GM18868 (cell line): ENCODE data around the gene MAP2K5.

Experiments
- ATAC-seq: cut with Tn5 transposase; IDR thresholded peaks from one replicate; pipeline ENCODE4 v1.9.1; 2021; ENCODE audit warnings: mild to moderate bottlenecking, moderate library complexity; ENCODE audit not compliant: unreplicated experiment

MAP2K5 gene

DNA sequence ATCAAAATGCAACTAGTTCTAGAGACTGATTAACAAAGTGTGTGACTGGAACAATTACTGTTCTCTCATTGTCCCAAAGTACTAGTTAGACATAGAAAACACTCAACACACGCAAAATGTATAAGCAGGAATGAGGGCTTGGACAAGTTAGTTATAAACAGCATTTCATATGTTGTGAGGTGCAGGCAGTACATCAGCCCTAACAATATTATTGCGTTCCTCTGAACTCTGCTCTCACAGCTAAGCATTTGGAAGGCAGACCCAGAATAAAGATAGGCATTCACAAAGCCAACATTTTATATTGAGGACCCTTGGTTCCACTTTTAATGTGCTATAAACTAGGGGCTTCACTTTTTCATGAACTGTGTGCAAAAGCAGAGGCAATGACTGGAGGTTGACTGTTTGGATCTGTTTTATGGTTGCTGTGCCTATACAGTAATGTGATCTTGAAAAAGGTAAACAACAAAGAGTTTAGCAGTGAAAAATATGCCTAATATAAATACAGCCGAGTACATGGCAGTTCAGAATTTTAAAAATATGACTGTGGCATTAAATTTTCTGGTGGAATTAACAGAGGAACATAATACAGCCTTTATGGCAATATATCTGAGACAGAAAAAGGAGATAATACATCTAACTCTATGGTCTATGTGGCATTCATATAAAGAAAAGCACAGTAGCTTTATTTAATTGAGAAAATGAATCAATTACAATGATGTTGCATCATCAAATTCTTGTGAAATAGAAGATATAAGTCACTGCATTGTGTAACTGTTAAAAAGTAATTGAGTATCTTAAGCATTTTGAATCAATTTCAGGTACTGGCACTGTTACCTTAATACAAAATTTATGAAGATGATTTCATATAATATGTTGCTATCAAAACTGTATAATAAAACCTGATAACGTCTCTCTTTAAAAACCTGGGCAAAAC is 202.8 kb downstream of the MAP2K5 start:
- ATAC-seq: no peak

DNA sequence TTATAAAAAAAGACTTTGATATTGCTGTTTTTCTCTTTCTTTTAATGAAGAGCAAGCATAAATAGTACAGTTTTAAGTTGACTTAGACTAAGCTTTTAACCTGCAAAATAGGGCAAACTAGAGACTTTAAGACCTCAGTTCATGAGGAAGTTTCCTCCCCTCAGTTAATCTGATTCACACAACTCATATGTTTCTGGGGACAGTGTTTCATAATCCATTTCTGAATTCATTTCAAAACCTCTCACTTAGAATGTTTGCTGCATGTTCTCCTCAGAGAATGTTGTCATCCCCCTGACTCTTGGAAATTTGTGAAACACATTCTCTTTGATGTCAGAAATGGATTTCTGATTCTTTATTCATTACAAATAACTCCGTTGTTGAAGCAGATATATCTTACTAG is 203.5 kb downstream of the MAP2K5 start:
- ATAC-seq: no peak

DNA sequence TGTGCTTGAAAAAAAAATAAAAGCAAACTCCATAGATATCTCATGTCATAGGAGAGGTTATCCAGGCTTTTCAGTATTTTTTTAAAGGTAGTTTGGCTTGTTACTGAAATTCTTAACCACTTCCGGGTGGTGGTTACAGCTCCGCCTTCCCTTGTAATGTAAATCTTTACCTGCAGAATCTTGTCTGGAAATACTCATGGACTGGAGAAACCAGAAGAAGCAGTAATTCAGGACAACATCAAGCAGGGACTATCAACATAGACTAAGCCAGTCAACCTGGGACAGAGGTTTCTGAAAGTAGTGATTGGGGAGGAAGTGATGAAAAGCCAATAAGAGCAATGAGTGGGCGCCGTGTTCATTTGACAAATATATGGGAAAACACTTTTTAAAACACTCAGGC is 203.9 kb downstream of the MAP2K5 start:
- no peak for ATAC-seq

DNA sequence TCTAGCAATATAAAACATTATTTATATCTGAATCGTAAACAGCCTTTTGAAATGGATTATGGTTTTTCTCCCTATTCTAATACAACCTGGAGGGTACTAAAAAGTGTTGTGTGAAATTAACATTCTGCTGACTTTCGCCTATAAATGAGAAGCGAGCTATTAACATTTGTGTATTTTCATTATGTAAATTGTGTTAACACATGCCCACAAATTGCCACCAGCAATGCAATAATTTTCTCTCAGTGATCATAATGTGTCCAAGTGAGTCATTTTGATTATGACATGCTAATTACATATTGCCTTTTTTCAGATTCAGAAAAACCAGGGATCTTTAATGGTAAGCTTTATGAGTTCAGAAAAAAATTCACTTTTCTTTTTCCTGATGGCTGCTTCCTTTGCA is 205.4 kb downstream of the MAP2K5 start:
- no peak for ATAC-seq

DNA sequence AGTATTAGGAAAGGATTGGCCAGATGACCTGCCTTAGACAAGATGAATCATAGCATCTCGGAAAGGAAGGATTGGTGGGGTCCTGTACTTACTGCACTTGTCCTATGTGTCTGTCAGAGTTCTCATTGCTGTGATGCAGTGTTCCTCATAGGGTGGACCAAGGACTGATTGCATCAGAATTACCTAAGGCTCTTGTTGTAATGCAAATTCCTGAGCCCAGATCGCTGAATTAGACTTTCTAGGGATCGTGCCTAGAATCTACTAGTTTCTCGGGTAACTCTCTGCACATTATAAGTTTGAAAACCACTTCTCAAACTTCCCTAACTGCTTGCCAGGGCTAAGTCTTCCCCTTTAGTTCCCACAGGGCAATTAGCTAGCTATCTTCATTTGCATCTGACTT is 207.9 kb downstream of the MAP2K5 start:
- no peak for ATAC-seq

DNA sequence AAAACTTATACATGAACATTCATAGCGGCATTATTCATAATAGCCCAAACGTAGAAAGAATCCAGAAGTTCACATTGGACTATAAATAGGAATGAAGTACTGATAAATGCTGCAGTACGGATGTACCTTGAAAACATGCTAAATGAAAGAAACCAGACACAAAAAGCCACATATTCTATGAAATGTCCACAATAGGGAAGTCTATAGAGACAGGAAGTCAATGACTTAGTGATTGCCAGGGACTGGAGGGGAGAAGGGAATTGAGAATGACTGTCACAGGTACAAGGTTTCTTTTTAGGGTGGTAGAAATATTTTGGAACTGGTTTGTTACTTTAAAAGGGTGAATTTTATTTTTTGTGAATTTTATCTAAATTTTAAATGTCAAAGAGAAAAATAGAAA is 211.4 kb downstream of the MAP2K5 start:
- no peak for ATAC-seq

DNA sequence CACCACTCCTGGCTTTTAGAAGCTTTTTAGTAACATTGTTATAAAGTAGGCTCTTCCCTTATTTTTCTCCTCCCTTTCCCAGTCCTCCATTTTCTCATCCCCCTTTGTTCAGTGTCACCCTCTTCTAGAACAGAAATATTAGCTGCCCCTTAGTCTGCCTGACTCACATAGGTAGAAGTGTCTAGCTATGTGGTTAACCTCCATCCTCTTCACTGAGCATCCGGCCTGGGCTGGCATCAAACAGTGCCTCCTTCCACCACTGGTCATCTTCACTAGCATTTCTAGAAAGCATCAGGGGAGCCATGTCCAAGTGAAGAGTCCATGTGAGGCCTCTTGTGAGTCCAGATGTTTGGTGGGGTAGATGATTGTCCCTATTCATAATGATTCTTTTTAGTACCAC is 212.8 kb downstream of the MAP2K5 start:
- ATAC-seq: no peak

DNA sequence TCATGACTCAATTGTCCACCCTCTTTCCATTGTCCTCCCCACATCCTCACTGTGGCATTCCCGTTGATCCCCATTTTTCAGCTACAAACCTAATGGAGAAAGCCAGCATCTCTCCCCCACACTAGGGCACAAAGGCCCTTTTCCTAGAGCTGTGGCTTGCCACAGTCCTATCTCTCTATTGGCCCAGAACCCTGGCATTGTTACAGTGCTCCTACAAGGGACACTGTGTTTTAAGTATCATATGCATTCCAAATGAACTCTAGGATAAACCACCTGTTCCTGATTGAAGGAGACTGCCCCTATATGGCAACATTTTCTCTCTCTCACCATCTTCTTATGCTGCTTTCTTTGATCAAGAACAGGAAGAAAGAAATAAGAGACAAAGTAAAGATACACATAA is 213.4 kb downstream of the MAP2K5 start:
- no peak for ATAC-seq

DNA sequence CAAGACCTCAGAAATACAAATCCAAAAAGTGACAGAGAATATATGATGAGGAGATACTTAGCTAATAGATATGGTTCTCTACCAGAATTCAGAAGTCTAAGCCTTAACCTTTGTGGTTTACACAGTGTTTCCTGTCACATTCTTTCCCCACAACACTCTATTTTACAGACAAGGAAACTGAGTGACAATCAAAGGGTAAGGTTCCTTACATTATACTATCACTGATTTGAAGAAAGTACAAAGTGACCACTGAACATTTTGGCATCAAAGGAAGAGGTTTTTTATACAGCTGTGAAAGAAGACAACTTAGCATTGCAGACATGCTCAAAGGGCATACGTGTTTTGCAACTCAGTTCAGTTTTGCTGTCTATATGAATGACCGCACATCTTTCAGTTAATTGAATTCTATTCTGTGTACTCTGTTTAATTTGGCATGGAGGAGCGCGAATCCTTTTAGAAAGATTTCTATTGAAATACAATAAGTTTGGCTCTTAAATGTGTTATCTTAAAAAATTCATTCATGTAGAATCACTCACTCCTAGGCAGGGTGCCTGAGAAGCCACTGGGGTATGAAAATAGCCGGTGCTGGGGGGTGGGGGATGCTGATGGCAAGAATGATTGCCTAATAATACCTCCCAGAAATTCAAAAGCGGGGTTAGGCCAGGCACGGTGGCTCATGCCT is 216.3 kb downstream of the MAP2K5 start:
- no peak for ATAC-seq

DNA sequence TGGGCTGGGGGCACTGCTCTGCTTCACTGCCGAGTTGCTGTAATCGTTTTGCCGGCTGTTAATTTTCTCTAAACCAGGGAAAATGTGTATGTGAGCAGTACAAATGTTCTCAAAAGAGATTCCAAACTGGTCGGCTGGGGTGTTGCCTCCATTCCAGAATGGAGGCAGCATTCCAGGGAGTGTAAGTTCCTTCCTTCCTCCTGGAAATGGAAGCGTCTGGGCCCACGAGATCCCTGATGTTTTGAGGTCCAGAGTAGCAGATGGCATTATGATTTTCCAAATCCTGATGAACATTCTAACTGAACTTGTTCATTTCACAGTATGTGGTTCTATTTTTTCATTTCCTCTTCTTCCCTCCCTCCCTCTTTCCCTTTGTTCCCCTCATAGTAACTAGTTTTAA is 218.4 kb downstream of the MAP2K5 start:
- no peak for ATAC-seq

DNA sequence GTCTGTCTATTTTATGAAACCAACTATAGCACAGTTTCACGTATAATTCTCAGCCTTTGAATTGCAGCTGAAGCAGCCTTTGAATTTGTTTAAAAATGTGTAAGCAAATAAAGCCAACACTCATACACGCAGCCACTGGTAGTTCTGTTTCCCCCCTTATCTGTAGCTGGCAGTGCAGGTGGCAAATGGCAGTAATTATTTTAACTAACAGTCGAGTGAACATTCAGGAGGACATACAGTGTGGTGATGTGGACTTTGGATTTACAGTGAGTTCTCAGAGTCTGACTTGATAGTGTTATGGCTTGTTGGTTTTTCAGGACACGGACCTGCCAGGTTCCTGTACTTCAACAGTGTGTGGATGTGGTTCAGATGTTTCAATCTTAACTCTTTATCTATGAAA is 218.8 kb downstream of the MAP2K5 start:
- no peak for ATAC-seq

DNA sequence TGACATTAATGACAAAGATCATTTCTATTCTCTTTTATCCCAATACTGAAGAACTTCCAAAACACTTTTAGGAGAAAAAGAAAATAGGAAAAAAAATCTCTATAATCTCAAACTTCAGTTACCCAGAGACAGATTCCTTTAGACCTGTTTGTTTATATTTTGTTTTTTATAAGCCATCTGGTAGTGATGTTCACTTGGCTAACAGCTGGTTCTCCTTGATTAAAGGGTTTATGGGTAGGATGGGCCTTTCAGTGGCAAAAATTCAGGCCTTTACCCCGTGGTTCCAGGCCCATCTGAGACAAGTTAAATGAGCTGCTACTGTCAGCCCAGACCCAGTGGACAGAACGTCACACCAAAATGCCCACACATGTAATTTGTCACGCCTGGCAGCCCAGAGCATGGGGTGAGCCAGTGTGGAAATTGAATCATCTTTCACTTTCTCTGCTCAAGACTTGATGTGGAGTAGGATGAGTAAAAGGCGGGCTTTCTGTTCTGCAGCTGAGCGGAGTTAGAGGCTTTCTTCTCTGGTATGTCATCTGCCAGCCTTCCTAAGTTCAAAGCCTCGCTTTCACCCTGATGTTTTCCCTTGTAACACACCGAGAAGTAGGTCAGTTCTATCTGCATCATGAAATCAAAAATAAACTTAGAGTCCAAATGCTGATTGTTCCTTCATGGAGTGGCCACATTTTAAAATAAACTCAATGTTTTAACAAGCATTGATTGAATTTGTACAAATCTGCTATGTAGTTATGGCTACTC is 220.3 kb downstream of the MAP2K5 start:
- peak; percentile 92 for ATAC-seq

DNA sequence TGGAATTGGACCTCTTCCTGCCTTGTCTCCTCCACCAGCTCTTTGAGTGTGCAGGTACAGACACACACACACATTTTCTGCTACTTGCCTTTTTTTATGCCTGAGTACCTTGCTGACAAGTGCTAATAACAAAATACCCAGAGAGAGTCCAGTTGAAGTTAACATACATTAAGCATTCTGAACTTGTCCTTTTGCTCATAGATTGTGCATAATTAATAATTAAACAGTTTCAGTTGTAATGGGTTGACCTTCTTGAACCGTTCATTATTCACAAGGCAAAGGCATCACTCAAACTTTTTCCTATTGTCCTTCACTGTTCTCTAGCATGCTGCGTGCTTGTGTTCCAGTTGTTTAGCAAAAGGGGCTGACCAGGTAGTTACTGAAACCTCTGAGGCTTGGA is 223.2 kb downstream of the MAP2K5 start:
- no peak for ATAC-seq

DNA sequence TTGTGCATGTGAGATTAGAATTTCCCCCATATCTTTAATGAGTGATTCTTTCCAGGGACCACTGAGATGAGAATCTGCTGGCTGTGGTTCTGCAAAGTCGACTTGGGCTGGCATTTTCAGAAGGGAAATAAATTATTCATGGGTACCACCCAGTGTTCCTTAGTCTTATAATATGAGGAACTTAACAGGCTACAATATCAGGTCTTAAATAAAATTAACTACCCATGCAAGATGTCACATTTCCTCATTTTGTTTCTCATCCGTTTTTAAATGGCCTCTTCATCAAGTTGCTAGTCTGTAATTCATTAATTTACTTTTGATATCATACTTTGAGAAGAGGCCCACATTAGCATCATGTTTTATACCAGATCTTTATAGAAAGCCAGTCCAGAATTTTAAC is 224.5 kb downstream of the MAP2K5 start:
- no peak for ATAC-seq

DNA sequence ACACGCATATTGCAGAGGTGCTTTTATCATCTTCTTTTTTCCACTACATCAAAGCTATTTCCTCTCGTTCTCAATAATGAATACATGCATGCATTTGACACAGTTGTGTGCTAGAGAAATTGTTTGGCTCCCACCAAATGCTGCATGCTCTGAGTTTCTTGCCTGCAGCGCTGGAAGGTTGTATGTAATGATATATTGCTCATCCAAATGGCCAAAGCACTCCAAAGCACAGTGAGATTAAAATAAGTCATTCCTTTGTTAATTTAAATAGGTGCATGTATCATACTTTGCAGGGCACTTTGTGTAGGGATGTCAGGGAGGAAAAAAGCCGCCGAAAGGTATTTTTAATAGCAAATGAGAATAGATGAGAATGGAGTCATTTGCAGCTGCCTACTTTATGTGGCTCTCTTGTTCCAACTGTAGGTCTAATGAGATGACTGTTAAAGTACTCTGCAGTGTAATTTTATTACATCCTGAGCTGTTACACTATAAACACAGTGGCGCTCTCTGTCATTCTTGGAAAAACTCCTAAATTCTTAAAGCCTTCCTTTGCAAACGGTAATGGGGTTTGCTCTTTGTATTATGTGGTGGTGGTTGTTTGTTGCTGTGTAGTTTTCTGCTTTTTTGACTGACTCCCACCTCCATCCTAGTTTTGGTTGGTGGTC is 225.9 kb downstream of the MAP2K5 start:
- no peak for ATAC-seq

DNA sequence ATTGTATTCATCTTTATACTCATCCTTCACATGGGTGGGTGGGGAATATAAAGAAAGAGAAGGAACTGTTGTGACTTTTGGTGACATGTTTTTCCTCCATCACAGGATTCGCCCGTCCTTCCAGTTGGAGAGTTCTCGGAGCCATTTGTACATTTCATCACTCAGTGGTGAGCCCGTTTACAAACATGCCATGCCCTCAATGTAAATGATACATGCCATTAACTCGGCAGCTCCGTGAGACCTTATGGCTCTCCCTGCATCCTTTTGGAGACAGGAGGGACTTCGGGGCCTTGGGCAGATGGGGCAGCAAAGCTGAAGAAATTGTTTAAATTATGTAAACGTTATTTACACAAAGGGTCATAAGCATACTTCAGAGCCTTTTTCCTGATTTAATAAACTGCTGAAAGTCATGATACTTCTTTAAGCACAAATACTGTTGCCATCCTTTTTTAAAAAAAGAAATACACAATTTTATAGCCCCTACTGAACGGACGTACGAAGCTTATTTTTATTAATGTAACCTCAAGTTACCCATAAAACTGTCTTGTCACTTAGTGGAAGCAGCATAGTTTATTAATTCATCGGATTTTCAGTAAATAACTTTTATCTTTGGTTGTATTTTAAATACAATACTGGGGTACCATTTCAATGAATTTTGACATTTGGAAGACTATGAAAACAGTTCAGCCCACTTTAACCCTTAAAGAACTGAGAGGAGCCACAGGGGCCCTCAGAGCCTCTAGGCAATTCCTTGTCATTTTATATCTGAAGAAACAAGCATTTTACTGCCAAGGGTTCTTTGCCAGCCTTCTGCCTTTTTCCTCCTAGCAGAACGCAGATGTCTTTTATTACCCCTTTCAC is 227.2 kb downstream of the MAP2K5 start:
- ATAC-seq: no peak

DNA sequence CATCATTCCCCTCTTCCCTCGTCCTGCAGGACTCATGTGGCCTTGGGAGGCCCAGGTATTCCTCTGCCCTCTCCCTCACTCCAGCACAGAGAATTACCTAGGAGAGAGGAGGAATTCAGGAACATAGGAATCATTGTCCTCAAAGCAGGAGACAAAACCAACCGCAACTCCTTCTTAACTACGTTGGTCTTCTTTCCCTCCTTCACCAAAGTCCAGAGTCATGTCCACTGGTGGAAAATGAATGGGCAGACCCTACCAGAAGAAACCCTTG is 227.8 kb downstream of the MAP2K5 start:
- ATAC-seq: no peak

DNA sequence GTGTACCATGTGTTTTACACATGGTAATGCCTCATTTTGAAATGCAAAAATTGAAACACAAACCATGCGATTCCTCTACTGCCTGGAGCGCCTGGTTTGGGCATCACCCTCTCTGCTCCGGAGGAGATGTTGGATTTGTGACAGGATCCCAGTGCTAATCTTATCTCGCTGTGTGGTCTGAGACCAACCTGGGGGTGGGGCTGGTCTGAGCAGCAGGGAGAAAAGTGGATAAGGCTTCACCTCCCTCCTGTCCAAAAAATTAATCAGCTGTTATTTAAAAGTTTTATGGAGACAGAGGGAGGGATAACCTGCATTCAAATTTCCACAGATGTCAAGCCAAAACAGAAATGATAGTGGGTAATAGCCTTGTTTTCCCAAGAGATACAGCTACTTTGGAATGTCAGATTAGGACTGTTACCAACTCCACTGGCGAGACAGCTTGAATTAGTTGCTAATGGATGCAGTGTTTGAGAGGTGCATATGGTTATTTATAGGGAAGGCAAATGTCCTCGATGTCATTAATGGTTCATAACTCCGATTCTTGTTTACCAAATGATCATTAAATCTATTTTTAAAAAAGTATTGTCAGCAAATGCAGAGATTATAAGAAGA is 228.8 kb downstream of the MAP2K5 start:
- ATAC-seq: no peak

DNA sequence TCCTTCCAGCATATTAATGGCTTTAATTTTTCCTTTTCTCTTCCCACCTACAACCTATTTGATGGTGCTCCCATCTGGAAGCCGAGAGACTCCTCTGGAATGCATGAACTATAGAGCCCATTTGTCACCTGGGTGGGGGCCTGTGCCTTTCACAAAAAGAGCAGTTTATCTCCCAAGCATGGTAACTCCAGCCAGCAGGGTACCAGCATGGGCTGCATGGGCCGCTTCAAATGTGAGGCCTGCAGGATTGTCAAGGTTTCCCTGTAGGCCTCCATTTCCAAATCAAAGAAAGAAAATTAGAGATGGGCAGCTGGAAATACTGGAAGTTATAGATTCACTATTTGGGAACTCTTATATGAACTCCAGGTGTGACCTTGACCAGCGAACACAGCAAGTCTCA is 232.1 kb downstream of the MAP2K5 start:
- no peak for ATAC-seq

DNA sequence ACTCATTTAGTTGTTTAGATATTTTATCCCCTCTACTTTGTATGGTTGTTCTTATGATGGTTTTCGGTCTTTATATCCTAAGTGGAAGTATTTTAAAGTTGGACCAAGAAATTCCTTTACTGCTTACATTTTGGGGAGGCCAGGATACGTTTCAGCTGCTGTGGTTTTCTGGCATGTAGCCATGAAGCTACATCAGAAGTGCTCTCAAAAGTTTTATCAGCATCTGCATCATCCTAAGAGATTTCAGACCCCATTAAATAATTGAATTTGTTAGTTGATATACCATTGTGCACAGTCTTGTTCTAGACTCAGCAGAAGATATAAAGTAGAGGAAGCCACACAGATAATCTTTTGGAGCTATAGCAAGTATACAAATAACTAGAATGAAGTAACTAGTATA is 232.7 kb downstream of the MAP2K5 start:
- no peak for ATAC-seq
